OCI-LY7 (cell line): Measurements from ENCODE around the gene C6orf89. TPM values are rescaled to one million over a fixed set of nuclear protein-coding genes. Genes with fewer than 3 reads are reported as not detected.

Source experiments
- BruUV-seq: library from RNA; stranded (reverse); fragments of 400-500 nt; replicated peaks from 2 replicates; lab custom pipeline; 2021; lab: Mats Ljungman, UMichigan
- CTCF ChIA-PET: fragments of 300-600 bp; sonication (Branson Sonifier 250); formaldehyde crosslinking; loops from one replicate; lab custom pipeline; 2022; ENCODE audit warnings: antibody characterized with exemption; ENCODE audit not compliant: unreplicated experiment; lab: Charles Lee
- POLR2A ChIA-PET: fragments of 300-600 bp; sonication (Branson Sonifier 250); formaldehyde crosslinking; loops from one replicate; lab custom pipeline; 2022; ENCODE audit warnings: antibody characterized with exemption; lab: Charles Lee
- DNase-seq: peaks from one replicate; pipeline ENCODE4 v3.0.0-alpha.2; 2015; ENCODE audit warnings: low spot score
- H2AFZ ChIP-seq: fragments of 200-600 bp; sonication (generic), shearing (Covaris generic); 2 replicates; pipeline ENCODE4 v1.6.1; 2014; ENCODE audit warnings: mild to moderate bottlenecking, antibody characterized with exemption, low read length, moderate library complexity
- H3K27ac ChIP-seq: fragments of 200-600 bp; sonication (generic); 2 replicates; pipeline ENCODE4 v1.5.1; 2014; ENCODE audit warnings: mixed run types, low read depth, mild to moderate bottlenecking, moderate library complexity, low read length, inconsistent platforms; ENCODE audit not compliant: poor library complexity, severe bottlenecking
- H3K36me3 ChIP-seq: fragments of 200-600 bp; sonication (generic); 2 replicates; pipeline ENCODE4 v1.6.1; 2014; ENCODE audit warnings: mild to moderate bottlenecking, antibody characterized with exemption, low read length, moderate library complexity, mixed read lengths; ENCODE audit not compliant: insufficient read depth
- H3K4me1 ChIP-seq: fragments of 200-600 bp; sonication (generic); 2 replicates; pipeline ENCODE4 v1.5.1; 2014; ENCODE audit warnings: mild to moderate bottlenecking, low read length; ENCODE audit not compliant: insufficient read depth, poor library complexity, severe bottlenecking
- H3K4me2 ChIP-seq: fragments of 200-600 bp; sonication (generic); 2 replicates; pipeline ENCODE4 v1.6.1; 2014; ENCODE audit warnings: mild to moderate bottlenecking, low read length
- H3K4me3 ChIP-seq: fragments of 200-600 bp; sonication (generic); 2 replicates; pipeline ENCODE4 v1.5.1; 2014; ENCODE audit warnings: mild to moderate bottlenecking, low read depth, low read length; ENCODE audit not compliant: poor library complexity, severe bottlenecking
- H3K79me2 ChIP-seq: fragments of 200-600 bp; sonication (generic); 2 replicates; pipeline ENCODE4 v1.6.1; 2016; ENCODE audit warnings: low read depth, mild to moderate bottlenecking, low read length, moderate library complexity, mixed read lengths; ENCODE audit not compliant: insufficient read depth
- H3K9me2 ChIP-seq: fragments of 200-600 bp; sonication (generic); 2 replicates; pipeline ENCODE4 v1.6.1; 2016; ENCODE audit warnings: mild to moderate bottlenecking, low read length, mixed read lengths; ENCODE audit not compliant: insufficient read depth
- H3K9me3 ChIP-seq: fragments of 200-600 bp; sonication (generic); 2 replicates; pipeline ENCODE4 v1.6.1; 2014; ENCODE audit warnings: mild to moderate bottlenecking, mixed run types, low read length, mixed read lengths
- H4K20me1 ChIP-seq: fragments of 200-600 bp; sonication (generic); 2 replicates; pipeline ENCODE4 v1.6.1; 2014; ENCODE audit warnings: mild to moderate bottlenecking, antibody characterized with exemption, low read length, moderate library complexity, mixed read lengths; ENCODE audit not compliant: insufficient read depth
- EZH2phosphoT487 ChIP-seq: fragments of 200-600 bp; sonication (generic); IDR thresholded peaks from 2 replicates; pipeline ENCODE4 v1.6.1; 2018; ENCODE audit warnings: low read depth, borderline replicate concordance, mild to moderate bottlenecking, mixed run types, antibody characterized with exemption, low read length, moderate library complexity, mixed read lengths
- intact Hi-C: fragments of 100-400 bp; cut with micrococcal nuclease; formaldehyde crosslinking; loops from one replicate; pipeline ENCODE4 v1.10.0; 2022; ENCODE audit not compliant: unreplicated experiment
- total RNA-seq, 2 experiments: library from RNA; depleted of rRNA in 1 of 2; stranded (reverse); fragments of >200 nt in 1 of 2; shearing (Covaris generic) in 1 of 2; gene quantifications; 2 replicates each; pipeline ENCODE4 v1.2.3, GENCODE V29; 2014 to 2022
- TF ChIP-seq, protein P1 (sequence below): fragments of 200-600 bp; sonication (generic); conservative IDR thresholded peaks from 2 replicates; pipeline ENCODE4 v1.5.1; 2014; ENCODE audit warnings: mild to moderate bottlenecking, antibody characterized with exemption, low read length, moderate library complexity, mixed read lengths

The C6orf89 gene
- total RNA-seq, 2 experiments from 2014 or later = 20.1 to 25.7 TPM

GRCh38 chr6:36971921-36972673 is 86.3 kb downstream of the C6orf89 start:
- Histone ChIP-seq H3K4me1 (no peaks in the 10 kb centered on the region), H3K79me2 (no peaks in the 10 kb centered on the region), H3K4me3 (no peak overlapping the region), H4K20me1 (no peaks in the 10 kb centered on the region), H3K9me3 (no peaks in the 10 kb centered on the region), H3K4me2 (no peak overlapping the region), H3K27ac (no peak overlapping the region), H3K9me2 (no peaks in the 10 kb centered on the region), H3K36me3 (peaks cover 97% of the 10 kb centered on the region), H2AFZ (no peak overlapping the region)
- ChIA-PET POLR2A (no interaction called here), CTCF (no interaction called here)
- DNase-seq = no peak
- BruUV-seq = no TSS peak
- TF ChIP-seq, protein P1, sequence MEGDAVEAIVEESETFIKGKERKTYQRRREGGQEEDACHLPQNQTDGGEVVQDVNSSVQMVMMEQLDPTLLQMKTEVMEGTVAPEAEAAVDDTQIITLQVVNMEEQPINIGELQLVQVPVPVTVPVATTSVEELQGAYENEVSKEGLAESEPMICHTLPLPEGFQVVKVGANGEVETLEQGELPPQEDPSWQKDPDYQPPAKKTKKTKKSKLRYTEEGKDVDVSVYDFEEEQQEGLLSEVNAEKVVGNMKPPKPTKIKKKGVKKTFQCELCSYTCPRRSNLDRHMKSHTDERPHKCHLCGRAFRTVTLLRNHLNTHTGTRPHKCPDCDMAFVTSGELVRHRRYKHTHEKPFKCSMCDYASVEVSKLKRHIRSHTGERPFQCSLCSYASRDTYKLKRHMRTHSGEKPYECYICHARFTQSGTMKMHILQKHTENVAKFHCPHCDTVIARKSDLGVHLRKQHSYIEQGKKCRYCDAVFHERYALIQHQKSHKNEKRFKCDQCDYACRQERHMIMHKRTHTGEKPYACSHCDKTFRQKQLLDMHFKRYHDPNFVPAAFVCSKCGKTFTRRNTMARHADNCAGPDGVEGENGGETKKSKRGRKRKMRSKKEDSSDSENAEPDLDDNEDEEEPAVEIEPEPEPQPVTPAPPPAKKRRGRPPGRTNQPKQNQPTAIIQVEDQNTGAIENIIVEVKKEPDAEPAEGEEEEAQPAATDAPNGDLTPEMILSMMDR = no peak
- TF ChIP-seq EZH2phosphoT487 = no peak
- intact Hi-C loops = no loop called here

DNA sequence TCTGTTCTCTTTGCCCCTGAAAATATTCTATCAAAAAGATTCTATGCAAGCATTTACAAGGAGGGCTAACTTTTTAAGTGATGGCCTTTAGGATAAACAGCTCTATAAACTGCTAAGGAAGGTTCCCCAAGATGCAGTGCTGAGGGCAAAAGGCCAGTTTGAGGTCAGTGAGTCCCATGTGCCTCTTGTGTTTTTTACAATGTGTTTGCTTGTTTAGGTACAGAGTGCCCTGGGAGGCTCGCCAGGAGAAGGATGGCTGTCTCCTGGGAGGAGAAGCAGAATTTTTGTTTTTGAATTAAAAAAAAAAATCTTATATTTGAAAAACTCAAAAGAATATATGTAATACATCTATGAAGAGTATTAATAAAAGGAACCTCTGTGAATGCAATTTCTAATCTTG is 87.4 kb downstream of the C6orf89 start:
- intact Hi-C loops = no loop called here
- H3K9me2 ChIP-seq = no peaks in the 10 kb centered on the region
- no peak for DNase-seq
- ChIA-PET CTCF (no interaction called here), POLR2A (no interaction called here)
- no peaks in the 10 kb centered on the region for H4K20me1 ChIP-seq
- no peak overlapping the region for H3K4me2 ChIP-seq
- no peak overlapping the region for H2AFZ ChIP-seq
- H3K79me2 ChIP-seq = no peaks in the 10 kb centered on the region
- H3K4me1 ChIP-seq = no peaks in the 10 kb centered on the region
- no peaks in the 10 kb centered on the region for H3K9me3 ChIP-seq
- peaks cover 97% of the 10 kb centered on the region for H3K36me3 ChIP-seq
- no peak overlapping the region for H3K27ac ChIP-seq
- TF ChIP-seq, protein P1 = no peak
- TF ChIP-seq EZH2phosphoT487 = no peak
- no peak overlapping the region for H3K4me3 ChIP-seq
- no TSS peak for BruUV-seq

DNA sequence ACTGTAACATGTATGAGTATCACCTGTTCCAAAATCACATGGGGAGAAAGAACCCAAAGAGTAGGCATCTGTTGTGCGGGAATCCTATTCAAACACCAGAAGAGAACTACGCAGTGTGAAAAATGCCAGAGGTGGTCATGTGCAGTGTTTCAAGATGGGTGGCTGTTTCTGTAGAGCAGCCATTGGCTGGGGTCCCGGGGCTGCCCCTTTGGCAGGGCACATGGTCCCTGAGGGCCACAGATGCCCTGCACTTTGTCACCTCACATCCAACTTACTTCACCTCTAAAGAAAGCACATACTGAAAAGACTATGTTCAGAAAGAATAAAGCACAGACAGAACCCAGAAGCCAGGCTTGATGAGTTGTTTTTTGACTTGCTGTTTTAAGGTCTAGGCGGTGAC is 87.9 kb downstream of the C6orf89 start:
- intact Hi-C loops = no loop called here
- Histone ChIP-seq H3K9me2 (no peaks in the 10 kb centered on the region), H3K27ac (no peak overlapping the region), H3K4me1 (no peaks in the 10 kb centered on the region), H2AFZ (no peak overlapping the region), H3K79me2 (no peaks in the 10 kb centered on the region), H3K4me2 (no peak overlapping the region), H3K4me3 (no peak overlapping the region), H3K36me3 (peaks cover 96% of the 10 kb centered on the region), H4K20me1 (no peaks in the 10 kb centered on the region), H3K9me3 (no peaks in the 10 kb centered on the region)
- POLR2A ChIA-PET = no interaction called here
- CTCF ChIA-PET = no interaction called here
- no TSS peak for BruUV-seq
- no peak for DNase-seq
- no peak for TF ChIP-seq EZH2phosphoT487
- TF ChIP-seq, protein P1 = no peak
